Body of pancreas (tissue), 4 donors: ENCODE measurements around the gene OSBPL1A. TPM values are rescaled to one million over a fixed set of nuclear protein-coding genes. Genes with fewer than 3 reads are reported as not detected.

Experiments used
- ATAC-seq: fragments of 150-250 bp; one replicate; pipeline ENCODE4 v1.9.1; 2016
- DNase-seq, 4 donors: peaks; one replicate each; pipeline ENCODE4 v3.0.0-alpha.2; 2019
- H3K27ac ChIP-seq, 4 donors: fragments of 200-600 bp; sonication (generic); 1 replicate in 3 of 4; 2 replicates in 1 of 4; pipeline versions ENCODE4 v1.5.1 to v1.6.1; 2016 to 2019; ENCODE audit warnings: mild to moderate bottlenecking in 1 of 4, mixed read lengths in 1 of 4, moderate library complexity in 1 of 4
- H3K27me3 ChIP-seq, 2 donors: fragments of 200-600 bp; sonication (generic); one replicate each; pipeline ENCODE4 v1.6.0; 2016; ENCODE audit warnings: mild to moderate bottlenecking in 1 of 2
- H3K36me3 ChIP-seq, 2 donors: fragments of 200-600 bp; sonication (generic); replicated peaks in 1 of 2; 2 replicates each; pipeline ENCODE4 v1.5.1; 2016; ENCODE audit warnings: low read depth in 2 of 2; ENCODE audit not compliant: insufficient read depth in 1 of 2
- H3K4me1 ChIP-seq: fragments of 200-600 bp; sonication (generic); one replicate; pipeline ENCODE4 v1.6.0; 2016
- H3K4me3 ChIP-seq, 2 donors: fragments of 200-600 bp; sonication (generic); 1 replicate in 1 of 2; 2 replicates in 1 of 2; pipeline ENCODE4 v1.5.1; 2016 to 2019
- H3K9me3 ChIP-seq, 3 donors: fragments of 200-600 bp; sonication (generic); 1 replicate in 2 of 3; 2 replicates in 1 of 3; pipeline ENCODE4 v1.5.1; 2016
- POLR2A ChIP-seq, 3 donors: fragments of 450-650 bp; IDR thresholded peaks; one replicate each; pipeline ENCODE4 v1.6.1; 2016; ENCODE audit warnings: antibody characterized with exemption in 3 of 3, mild to moderate bottlenecking in 2 of 3
- WGBS, 2 donors: methylation state at CpG; one replicate each; pipeline ENCODE4 v1.1.5; 2017; 5-methylcytosine and 5-hydroxymethylcytosine counted together
- intact Hi-C: fragments of 100-400 bp; cut with DNase I; formaldehyde crosslinking; loops from one replicate; pipeline ENCODE4 v1.15.1; 2023
- total RNA-seq, 2 donors: library from RNA; depleted of rRNA; stranded (reverse); fragments of >200 nt; gene quantifications; one replicate each; pipeline ENCODE4 v1.1.0, GENCODE V29; 2016
- TF ChIP-seq, protein P1 (sequence below), 7 experiments: fragments of 450-650 bp in 4 of 7; fragments of 200-600 bp in 3 of 7; sonication (generic) in 3 of 7; IDR thresholded peaks; one replicate each; pipeline ENCODE4 v1.5.1; 2016 to 2019; ENCODE audit warnings: antibody characterized with exemption in 7 of 7

Gene OSBPL1A
- total RNA-seq, 2 donors from 2014 or later: 20.5 to 78.4 TPM

DNA sequence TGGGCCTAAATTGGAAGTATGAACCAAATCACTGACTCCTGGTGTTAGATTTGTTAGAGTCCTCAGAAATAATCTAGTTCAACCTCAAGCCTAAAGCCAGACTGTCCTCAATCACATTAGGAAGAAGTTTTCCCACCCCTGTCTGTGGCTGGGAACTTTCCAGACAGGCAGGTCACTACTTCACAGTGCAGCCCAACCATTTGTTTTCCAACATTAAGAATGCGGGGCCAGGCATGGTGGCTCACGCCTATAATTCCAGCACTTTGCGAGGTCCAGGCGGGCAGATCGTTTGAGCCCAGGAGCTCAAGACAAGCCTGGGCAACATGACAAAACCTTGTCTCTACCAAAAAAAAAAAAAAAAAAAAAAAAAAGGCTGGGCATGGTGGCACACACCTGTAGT, 5.5 kb upstream of the OSBPL1A start:
- ATAC-seq (no peak), DNase-seq (no peak)
- Histone ChIP-seq H3K27me3 (no peaks in the 10 kb centered on the region), H3K9me3 (no peaks in the 10 kb centered on the region), H3K36me3 (no peaks in the 10 kb centered on the region), H3K4me3 (no peak overlapping the region), H3K27ac (no peak overlapping the region), H3K4me1 (peaks cover 5% of the 10 kb centered on the region)
- intact Hi-C loops: loop anchor here (10.0 kb wide), 1 partner anchor 952 kb away; the partner anchor contains the start of gene ZNF521
- 91 to 94% methylated on average over 4 to 5 of the region's 5 CpGs for WGBS, 2 donors
- TF ChIP-seq POLR2A (IDR thresholded peaks at IDR 0.05): no peak
- TF ChIP-seq, protein P1, sequence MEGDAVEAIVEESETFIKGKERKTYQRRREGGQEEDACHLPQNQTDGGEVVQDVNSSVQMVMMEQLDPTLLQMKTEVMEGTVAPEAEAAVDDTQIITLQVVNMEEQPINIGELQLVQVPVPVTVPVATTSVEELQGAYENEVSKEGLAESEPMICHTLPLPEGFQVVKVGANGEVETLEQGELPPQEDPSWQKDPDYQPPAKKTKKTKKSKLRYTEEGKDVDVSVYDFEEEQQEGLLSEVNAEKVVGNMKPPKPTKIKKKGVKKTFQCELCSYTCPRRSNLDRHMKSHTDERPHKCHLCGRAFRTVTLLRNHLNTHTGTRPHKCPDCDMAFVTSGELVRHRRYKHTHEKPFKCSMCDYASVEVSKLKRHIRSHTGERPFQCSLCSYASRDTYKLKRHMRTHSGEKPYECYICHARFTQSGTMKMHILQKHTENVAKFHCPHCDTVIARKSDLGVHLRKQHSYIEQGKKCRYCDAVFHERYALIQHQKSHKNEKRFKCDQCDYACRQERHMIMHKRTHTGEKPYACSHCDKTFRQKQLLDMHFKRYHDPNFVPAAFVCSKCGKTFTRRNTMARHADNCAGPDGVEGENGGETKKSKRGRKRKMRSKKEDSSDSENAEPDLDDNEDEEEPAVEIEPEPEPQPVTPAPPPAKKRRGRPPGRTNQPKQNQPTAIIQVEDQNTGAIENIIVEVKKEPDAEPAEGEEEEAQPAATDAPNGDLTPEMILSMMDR (IDR thresholded peaks at IDR 0.05): no peak

GRCh38 chr18:24402209-24402785, 4.7 kb upstream of the OSBPL1A start:
- Histone ChIP-seq H3K4me3 (no peak overlapping the region), H3K9me3 (no peaks in the 10 kb centered on the region), H3K36me3 (no peaks in the 10 kb centered on the region), H3K4me1 (peaks cover 6% of the 10 kb centered on the region), H3K27me3 (no peaks in the 10 kb centered on the region), H3K27ac (no peak overlapping the region)
- WGBS, 2 donors: 77 to 83% methylated on average over 6 of the region's 6 CpGs
- ATAC-seq (no peak), DNase-seq (peak in 1 of 4 donors; percentile 13)
- intact Hi-C loops: loop anchor here (10.0 kb wide), 1 partner anchor 953 kb away; the partner anchor contains the start of gene ZNF521
- TF ChIP-seq, protein P1 (IDR thresholded peaks at IDR 0.05): no peak
- no peak for TF ChIP-seq POLR2A (IDR thresholded peaks at IDR 0.05)

- H3K4me1 ChIP-seq: peaks cover 6% of the 10 kb centered on the region
- no peak overlapping the region for H3K4me3 ChIP-seq
- ATAC-seq: no peak
- TF ChIP-seq POLR2A (IDR thresholded peaks at IDR 0.05): no peak
- TF ChIP-seq, protein P1 (IDR thresholded peaks at IDR 0.05): no peak
- DNase-seq: no peak
- intact Hi-C loops: loop anchor here (10.0 kb wide), 1 partner anchor 954 kb away; the partner anchor contains the start of gene ZNF521
- no peaks in the 10 kb centered on the region for H3K36me3 ChIP-seq
- WGBS, 2 donors: 78 to 86% methylated on average over 2 of the region's 2 CpGs
- no peak overlapping the region for H3K27ac ChIP-seq
- H3K27me3 ChIP-seq: no peaks in the 10 kb centered on the region
- H3K9me3 ChIP-seq: no peaks in the 10 kb centered on the region
Measured at GRCh38 chr18:24400587-24400986, 3.0 kb upstream of the OSBPL1A start.

DNA sequence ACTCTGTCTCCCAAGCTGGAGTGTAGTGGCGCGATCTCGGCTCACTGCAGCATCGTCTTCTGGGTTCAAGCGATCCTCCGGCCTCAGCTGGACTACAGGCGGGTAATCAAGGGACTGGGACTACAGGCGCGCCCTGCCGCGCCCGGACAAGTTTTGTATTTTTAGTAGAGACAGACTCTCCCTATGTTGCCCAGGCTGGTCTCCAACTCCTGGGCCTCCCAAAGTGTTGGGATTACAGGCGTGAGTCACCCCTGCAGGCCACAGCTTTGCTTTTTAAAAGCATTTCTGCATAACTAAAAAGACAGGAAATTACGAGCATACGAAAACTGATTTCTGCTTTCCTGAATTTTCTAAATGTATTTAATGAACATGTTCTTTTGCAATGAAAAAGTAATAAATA, 916 bp upstream of the OSBPL1A start:
- WGBS, 2 donors: 90 to 94% methylated on average over 14 to 15 of the region's 15 CpGs
- H3K27me3 ChIP-seq: no peaks in the 10 kb centered on the region
- no peak for TF ChIP-seq POLR2A (IDR thresholded peaks at IDR 0.05)
- TF ChIP-seq, protein P1 (IDR thresholded peaks at IDR 0.05): no peak
- H3K9me3 ChIP-seq: no peaks in the 10 kb centered on the region
- intact Hi-C loops: no loop called here
- no peak overlapping the region for H3K4me3 ChIP-seq
- H3K4me1 ChIP-seq: peaks cover 6% of the 10 kb centered on the region
- DNase-seq: peak in 1 of 4 donors; percentile 5
- H3K27ac ChIP-seq: no peak overlapping the region
- H3K36me3 ChIP-seq: no peaks in the 10 kb centered on the region
- no peak for ATAC-seq
